MCF 10A (cell line): ENCODE measurements around the gene KLK1. TPM values are rescaled to one million over a fixed set of nuclear protein-coding genes. Genes with fewer than 3 reads are reported as not detected.

Experiments
- BruUV-seq: library from RNA; stranded (reverse); fragments of 400-500 nt; replicated peaks from 2 replicates; lab custom pipeline; 2021; lab: Mats Ljungman, UMichigan
- CTCF ChIA-PET: fragments of 300-600 bp; sonication (Branson Sonifier 250); formaldehyde crosslinking; extraction: SDS; loops from one replicate; lab custom pipeline; 2021; ENCODE audit warnings: antibody characterized with exemption, inconsistent platforms; lab: Yijun Ruan, JAX
- POLR2A ChIA-PET: fragments of 300-600, 350-650 bp; sonication (Branson Sonifier 250); formaldehyde crosslinking; extraction: SDS; loops from one replicate; lab custom pipeline; 2020; ENCODE audit warnings: antibody characterized with exemption, inconsistent platforms; lab: Yijun Ruan, JAX
- DNase-seq: peaks from one replicate; pipeline ENCODE4 v3.0.0-alpha.2; 2018; ENCODE audit not compliant: unreplicated experiment
- H3K27ac Mint-ChIP-seq: one replicate; pipeline ENCODE4 v1.8.0; 2022; ENCODE audit warnings: mild to moderate bottlenecking, low read depth, mixed read lengths; ENCODE audit not compliant: unreplicated experiment
- H3K27me3 Mint-ChIP-seq: one replicate; pipeline ENCODE4 v1.8.0; 2022; ENCODE audit warnings: mixed read lengths; ENCODE audit not compliant: insufficient read depth, unreplicated experiment
- H3K36me3 Mint-ChIP-seq: one replicate; pipeline ENCODE4 v1.8.0; 2022; ENCODE audit warnings: mild to moderate bottlenecking, moderate library complexity, mixed read lengths; ENCODE audit not compliant: insufficient read depth, unreplicated experiment
- H3K4me1 Mint-ChIP-seq: one replicate; pipeline ENCODE4 v1.8.0; 2022; ENCODE audit warnings: mixed read lengths; ENCODE audit not compliant: insufficient read depth, unreplicated experiment
- H3K4me3 Mint-ChIP-seq: one replicate; pipeline ENCODE4 v1.8.0; 2022; ENCODE audit warnings: mild to moderate bottlenecking, moderate library complexity, mixed read lengths; ENCODE audit not compliant: unreplicated experiment
- H3K9me3 Mint-ChIP-seq: one replicate; pipeline ENCODE4 v1.8.0; 2022; ENCODE audit warnings: mixed read lengths; ENCODE audit not compliant: unreplicated experiment
- CTCF ChIP-seq: fragments of 200-600 bp; IDR thresholded peaks from one replicate; pipeline ENCODE4 v1.8.0; 2022; ENCODE audit warnings: antibody characterized with exemption, mild to moderate bottlenecking; ENCODE audit not compliant: unreplicated experiment
- intact Hi-C: fragments of 100-400 bp; cut with micrococcal nuclease; formaldehyde crosslinking; loops from 2 replicates; pipeline ENCODE4 v1.14.1; 2022
- total RNA-seq: library from RNA; stranded (reverse); gene quantifications from 2 replicates; pipeline ENCODE4 v1.2.3, GENCODE V29; 2022

KLK1 gene
- total RNA-seq, 1 experiment from 2014 or later = 0.84 TPM

- POLR2A ChIA-PET = interaction anchor here (0.6 to 0.7 kb wide), 2 partner anchors 10 to 189 kb away, joined by 3 read pairs; no protein-coding TSS in a partner anchor
Measured at GRCh38 chr19:50829801-50830200, 6.2 kb upstream of the KLK1 start.

GRCh38 chr19:50827476-50827875, 3.9 kb upstream of the KLK1 start:
- H3K4me3 Mint-ChIP-seq = no peak overlapping the region
- BruUV-seq = no TSS peak
- no peak for DNase-seq
- intact Hi-C loops = no loop called here
- POLR2A ChIA-PET = no interaction called here
- H3K27ac Mint-ChIP-seq = no peak overlapping the region
- H3K9me3 Mint-ChIP-seq = peaks cover 10% of the 10 kb centered on the region
- TF ChIP-seq CTCF = no peak
- peaks cover 4% of the 10 kb centered on the region for H3K36me3 Mint-ChIP-seq
- H3K27me3 Mint-ChIP-seq = peaks cover 37% of the 10 kb centered on the region
- peaks cover 10% of the 10 kb centered on the region for H3K4me1 Mint-ChIP-seq
- CTCF ChIA-PET = no interaction called here

More at GRCh38 chr19:50829801-50830200, 6.2 kb upstream of the KLK1 start:
- no peak overlapping the region for H3K27ac Mint-ChIP-seq
- H3K4me3 Mint-ChIP-seq = no peak overlapping the region
- no peak for DNase-seq
- peaks cover 4% of the 10 kb centered on the region for H3K36me3 Mint-ChIP-seq
- H3K27me3 Mint-ChIP-seq = peaks cover 38% of the 10 kb centered on the region
- CTCF ChIA-PET = no interaction called here
- intact Hi-C loops = no loop called here
- no peaks in the 10 kb centered on the region for H3K4me1 Mint-ChIP-seq
- TF ChIP-seq CTCF = no peak
- BruUV-seq = no TSS peak
- H3K9me3 Mint-ChIP-seq = peaks cover 17% of the 10 kb centered on the region

- DNase-seq = no peak
- Mint-ChIP-seq H3K4me3 (no peak overlapping the region), H3K36me3 (peaks cover 4% of the 10 kb centered on the region), H3K9me3 (peaks cover 9% of the 10 kb centered on the region), H3K27ac (no peak overlapping the region), H3K4me1 (peaks cover 14% of the 10 kb centered on the region), H3K27me3 (peaks cover 44% of the 10 kb centered on the region)
- POLR2A ChIA-PET = no interaction called here
- BruUV-seq = no TSS peak
- intact Hi-C loops = no loop called here
- TF ChIP-seq CTCF = no peak
- CTCF ChIA-PET = no interaction called here
Measured at GRCh38 chr19:50826492-50827240, 3.1 kb upstream of the KLK1 start.

DNA sequence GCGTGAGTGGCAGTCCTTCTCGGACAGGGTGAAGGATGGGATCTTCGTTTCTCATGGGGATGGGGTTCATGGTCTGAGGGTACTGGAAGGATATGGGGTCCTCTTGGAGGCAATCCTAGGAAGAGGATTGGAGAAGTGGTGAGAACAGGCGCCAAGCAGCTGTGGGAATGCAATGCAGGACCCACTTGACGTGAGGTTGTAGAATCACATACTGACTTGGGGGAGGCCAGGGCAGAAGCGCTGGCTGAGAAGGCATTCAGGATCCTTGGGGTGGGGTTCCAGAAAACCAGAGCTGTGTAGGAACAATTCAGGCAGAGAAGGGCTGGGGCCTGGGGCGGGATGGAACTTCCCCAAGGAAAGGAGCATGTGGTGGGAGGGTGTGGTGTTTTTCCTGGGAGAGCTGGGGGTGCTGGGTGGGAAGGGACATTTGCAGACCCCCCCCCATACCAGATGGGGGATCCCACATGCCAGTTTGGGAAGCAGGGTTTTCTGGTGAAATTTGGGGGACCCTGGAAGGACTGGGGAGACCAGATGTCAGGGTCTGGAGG, 852 bp downstream of the KLK1 start:
- Mint-ChIP-seq H3K27me3 (peaks cover 42% of the 10 kb centered on the region), H3K27ac (no peak overlapping the region), H3K9me3 (peaks cover 9% of the 10 kb centered on the region), H3K4me1 (peaks cover 27% of the 10 kb centered on the region), H3K36me3 (no peaks in the 10 kb centered on the region), H3K4me3 (no peak overlapping the region)
- intact Hi-C loops = no loop called here
- POLR2A ChIA-PET = no interaction called here
- no TSS peak for BruUV-seq
- no peak for TF ChIP-seq CTCF
- CTCF ChIA-PET = no interaction called here
- no peak for DNase-seq
